Testis (tissue), 2 donors: ENCODE data around the gene FOXI1.

Source experiments
- POLR2A ChIP-seq: fragments of 450-650 bp; IDR thresholded peaks from one replicate; pipeline ENCODE4 v1.6.1; 2017; ENCODE audit warnings: antibody characterized with exemption, mild to moderate bottlenecking, moderate library complexity
- TF ChIP-seq, protein P1 (sequence below), 3 experiments: fragments of 450-650 bp in 2 of 3; fragments of 200-600 bp in 1 of 3; sonication (generic) in 1 of 3; IDR thresholded peaks; one replicate each; pipeline ENCODE4 v1.5.1; 2016 to 2019; ENCODE audit warnings: antibody characterized with exemption in 3 of 3, mild to moderate bottlenecking in 2 of 3, moderate library complexity in 1 of 3

DNA sequence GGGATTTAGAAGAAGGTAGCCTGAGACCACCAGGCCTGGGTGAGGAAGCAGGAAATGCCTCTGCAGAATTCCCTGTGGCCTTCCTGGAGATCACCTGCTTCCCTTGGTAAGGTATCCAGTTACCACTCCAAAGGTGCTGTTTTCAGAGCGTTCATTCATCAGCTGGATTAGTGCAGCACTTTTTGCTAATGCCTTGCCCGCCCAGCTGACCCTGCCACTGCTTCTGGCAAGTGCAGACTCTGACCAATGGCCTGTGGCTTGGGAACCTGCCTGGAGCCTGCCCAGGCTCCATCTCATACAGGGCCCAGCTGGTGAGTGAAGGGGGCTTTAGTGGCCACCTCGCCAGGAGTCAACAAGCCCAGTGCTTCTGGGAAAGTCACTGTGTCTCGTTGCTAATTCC, 48.6 kb downstream of the FOXI1 start:
- TF ChIP-seq, protein P1, sequence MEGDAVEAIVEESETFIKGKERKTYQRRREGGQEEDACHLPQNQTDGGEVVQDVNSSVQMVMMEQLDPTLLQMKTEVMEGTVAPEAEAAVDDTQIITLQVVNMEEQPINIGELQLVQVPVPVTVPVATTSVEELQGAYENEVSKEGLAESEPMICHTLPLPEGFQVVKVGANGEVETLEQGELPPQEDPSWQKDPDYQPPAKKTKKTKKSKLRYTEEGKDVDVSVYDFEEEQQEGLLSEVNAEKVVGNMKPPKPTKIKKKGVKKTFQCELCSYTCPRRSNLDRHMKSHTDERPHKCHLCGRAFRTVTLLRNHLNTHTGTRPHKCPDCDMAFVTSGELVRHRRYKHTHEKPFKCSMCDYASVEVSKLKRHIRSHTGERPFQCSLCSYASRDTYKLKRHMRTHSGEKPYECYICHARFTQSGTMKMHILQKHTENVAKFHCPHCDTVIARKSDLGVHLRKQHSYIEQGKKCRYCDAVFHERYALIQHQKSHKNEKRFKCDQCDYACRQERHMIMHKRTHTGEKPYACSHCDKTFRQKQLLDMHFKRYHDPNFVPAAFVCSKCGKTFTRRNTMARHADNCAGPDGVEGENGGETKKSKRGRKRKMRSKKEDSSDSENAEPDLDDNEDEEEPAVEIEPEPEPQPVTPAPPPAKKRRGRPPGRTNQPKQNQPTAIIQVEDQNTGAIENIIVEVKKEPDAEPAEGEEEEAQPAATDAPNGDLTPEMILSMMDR (IDR thresholded peaks at IDR 0.05): no peak
- TF ChIP-seq POLR2A: no peak
